GM13977 (cell line): ENCODE results near the gene SLC39A2.
"Not testable (repeated sequence)": the region's sequence is repeated elsewhere in the genome, so short reads cannot be mapped to it uniquely, and the experiment has no call there.

ENCODE experiments used
- DNase-seq: peaks from one replicate; pipeline ENCODE4 v3.0.0; 2012; ENCODE audit warnings: low spot score
- CTCF ChIP-seq: IDR thresholded peaks from 2 replicates; pipeline ENCODE4 v1.5.1; 2012; ENCODE audit warnings: mild to moderate bottlenecking, control low read depth; ENCODE audit not compliant: insufficient read depth; ENCODE audit errors: extremely low read depth, missing control alignments
- in situ Hi-C: fragments of 300-500 bp; cut with MboI; formaldehyde crosslinking; loops from one replicate; pipeline ENCODE4 v1.12.0; 2022; ENCODE audit warnings: low sequenced_read_pairs, low pct_unique_long_range_greater_than_20kb, mixed read lengths, inconsistent platforms; ENCODE audit not compliant: unreplicated experiment

SLC39A2 gene

GRCh38 chr14:20982646-20983369 lies 16.3 kb upstream of the SLC39A2 start:
- TF ChIP-seq CTCF: no peak
- in situ Hi-C loops: no loop called here
- DNase-seq: no peak

GRCh38 chr14:20985650-20986049 lies 13.4 kb upstream of the SLC39A2 start:
- in situ Hi-C loops, DNase-seq: not testable (repeated sequence)

GRCh38 chr14:20986811-20987210 lies 12.3 kb upstream of the SLC39A2 start:
- no peak for DNase-seq
- in situ Hi-C loops: no loop called here
- TF ChIP-seq CTCF: no peak

GRCh38 chr14:20988717-20989470 lies 10.2 kb upstream of the SLC39A2 start:
- no peak for DNase-seq
- no peak for TF ChIP-seq CTCF

DNA sequence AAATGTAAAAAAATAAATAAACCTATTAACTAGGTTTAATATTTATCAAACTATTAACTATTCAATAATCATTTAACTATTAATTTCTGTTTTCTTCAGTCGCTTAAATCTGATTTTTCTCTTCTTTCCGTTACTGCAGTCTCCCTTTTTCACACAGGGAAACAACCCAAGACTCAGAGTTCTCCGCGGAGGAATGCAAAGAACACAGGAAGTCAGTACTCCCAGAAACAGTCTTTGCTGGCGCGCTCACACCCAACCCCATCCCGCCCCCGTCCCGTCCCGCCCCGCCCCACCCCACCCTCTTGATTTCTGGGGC lies 9.7 kb upstream of the SLC39A2 start:
- no peak for TF ChIP-seq CTCF
- in situ Hi-C loops: no loop called here
- DNase-seq: no peak

More at GRCh38 chr14:20988717-20989470, 10.2 kb upstream of the SLC39A2 start:
- in situ Hi-C loops: no loop called here

GRCh38 chr14:20989787-20990600 lies 9.1 kb upstream of the SLC39A2 start, which contains the start of gene METTL17:
TSS of gene METTL17 (plus strand) at chr14:20989980. CDS start at chr14:20990003, 23 bp downstream.
- TF ChIP-seq CTCF: peak; percentile 41
- in situ Hi-C loops: no loop called here
- DNase-seq: peak; percentile 90
